ENCODE measurements around the gene SNORC. TPM values are rescaled to one million over a fixed set of nuclear protein-coding genes. Genes with fewer than 3 reads are reported as not detected.

Gene SNORC
- total RNA-seq, 2 experiments from 2014 or later = 0.13 to 1.4 TPM

DNA sequence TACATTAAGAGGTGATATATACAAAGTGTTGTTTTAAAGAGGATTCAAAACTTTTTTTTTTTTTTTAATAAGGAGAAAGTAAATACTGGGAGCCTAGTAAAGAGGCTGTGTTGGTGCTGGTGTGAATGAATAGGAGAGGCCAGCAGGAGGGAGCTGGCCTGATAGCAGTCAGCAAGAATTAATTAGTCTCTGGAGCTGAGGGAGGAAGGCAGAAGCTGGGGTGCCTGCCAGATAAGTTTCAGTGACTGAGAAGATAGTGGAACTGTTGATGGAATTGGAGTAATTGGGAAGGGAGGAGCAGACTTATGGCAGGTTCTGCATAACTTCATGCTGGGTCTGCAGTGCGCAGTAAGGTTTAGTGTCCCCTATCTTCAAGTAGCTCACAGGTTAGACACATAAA, 36.2 kb upstream of the SNORC start:
- H3K9me3 ChIP-seq (ENCODE audit: low read length) = no peaks in the 10 kb centered on the region
- POLR2A ChIA-PET = interaction anchor here (0.5 to 1.0 kb wide), 2 partner anchors 8 to 99 kb away, joined by 3 read pairs; no protein-coding TSS in a partner anchor
- TF ChIP-seq CTCF (conservative IDR thresholded peaks at IDR 0.05; ENCODE audit: low read length) (no peak), EZH2phosphoT487 (IDR thresholded peaks at IDR 0.05; ENCODE audit: borderline replicate concordance, low read depth, low read length) (no peak)
- BruUV-seq (replicated peaks) = no TSS peak
- no peaks in the 10 kb centered on the region; the same call in 1 of the 2 replicates for H3K79me2 ChIP-seq (ENCODE audit: insufficient read depth, low read depth, low read length)
- no peak overlapping the region for H3K27ac ChIP-seq (ENCODE audit: low read depth, low read length, poor library complexity, severe bottlenecking)
- H2AFZ ChIP-seq (ENCODE audit: low read length) = no peak overlapping the region
- no peaks in the 10 kb centered on the region for H4K20me1 ChIP-seq (ENCODE audit: insufficient read depth, low read length)
- H3K36me3 ChIP-seq (ENCODE audit: insufficient read depth, low read length) = peaks cover 68% of the 10 kb centered on the region
- peaks cover 22% of the 10 kb centered on the region for H3K4me1 ChIP-seq (ENCODE audit: insufficient read depth, low read length, poor library complexity, severe bottlenecking)
- no peaks in the 10 kb centered on the region for H3K9me2 ChIP-seq (ENCODE audit: insufficient read depth, low read length)
- DNase-seq (ENCODE audit: low spot score) = no peak
- CTCF ChIA-PET (ENCODE audit: unreplicated experiment) = no interaction called here
- H3K4me2 ChIP-seq (ENCODE audit: low read length) = no peak overlapping the region
- H3K4me3 ChIP-seq (ENCODE audit: low read depth, low read length, poor library complexity, severe bottlenecking) = no peak overlapping the region
- intact Hi-C loops (cut with micrococcal nuclease; ENCODE audit: unreplicated experiment) = no loop called here

DNA sequence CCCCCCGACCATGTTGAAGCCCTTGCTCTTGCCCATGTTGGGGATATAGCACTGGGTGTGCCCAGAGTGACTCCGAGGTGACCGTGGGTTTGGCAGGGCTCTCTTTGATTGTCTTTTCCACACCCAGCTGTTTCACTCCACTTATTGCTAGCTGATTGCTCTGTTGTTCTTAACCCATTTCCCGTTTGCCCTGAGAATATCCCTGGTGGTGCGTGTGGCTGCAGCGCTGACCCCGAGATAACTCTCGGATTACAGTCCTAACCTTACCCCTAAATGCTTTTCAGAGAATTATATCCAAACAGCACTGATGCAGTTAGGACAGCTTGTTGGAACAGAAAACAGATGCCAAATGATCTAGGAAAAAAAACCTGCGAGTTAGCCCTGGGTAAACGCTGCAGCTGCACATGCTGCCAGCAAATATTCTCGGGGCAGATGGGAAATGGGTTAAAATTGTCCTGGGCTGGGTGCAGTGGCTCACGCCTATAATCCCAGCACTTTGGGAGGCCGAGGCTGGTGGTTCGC, 34.3 kb upstream of the SNORC start:
- intact Hi-C loops (cut with micrococcal nuclease; ENCODE audit: unreplicated experiment) = no loop called here
- Histone ChIP-seq H3K4me2 (ENCODE audit: low read length) (no peak overlapping the region), H3K4me3 (ENCODE audit: low read depth, low read length, poor library complexity, severe bottlenecking) (no peak overlapping the region), H3K27ac (ENCODE audit: low read depth, low read length, poor library complexity, severe bottlenecking) (no peak overlapping the region), H3K9me3 (ENCODE audit: low read length) (no peaks in the 10 kb centered on the region), H4K20me1 (ENCODE audit: insufficient read depth, low read length) (no peaks in the 10 kb centered on the region), H3K4me1 (ENCODE audit: insufficient read depth, low read length, poor library complexity, severe bottlenecking) (peaks cover 39% of the 10 kb centered on the region), H3K36me3 (ENCODE audit: insufficient read depth, low read length) (peaks cover 76% of the 10 kb centered on the region), H2AFZ (ENCODE audit: low read length) (no peak overlapping the region), H3K9me2 (ENCODE audit: insufficient read depth, low read length) (no peaks in the 10 kb centered on the region), H3K79me2 (ENCODE audit: insufficient read depth, low read depth, low read length) (peaks cover 3% of the 10 kb centered on the region; the same call in 1 of the 2 replicates)
- TF ChIP-seq CTCF (conservative IDR thresholded peaks at IDR 0.05; ENCODE audit: low read length) (no peak), EZH2phosphoT487 (IDR thresholded peaks at IDR 0.05; ENCODE audit: borderline replicate concordance, low read depth, low read length) (no peak)
- ChIA-PET CTCF (ENCODE audit: unreplicated experiment) (no interaction called here), POLR2A (interaction anchor here (0.6 kb wide), 1 partner anchor 99 kb away, joined by 3 read pairs; no protein-coding TSS in a partner anchor)
- no peak for DNase-seq (ENCODE audit: low spot score)
- no TSS peak for BruUV-seq (replicated peaks)

GRCh38 chr2:232836934-232837333, 33.1 kb upstream of the SNORC start:
- Histone ChIP-seq H3K4me3 (ENCODE audit: low read depth, low read length, poor library complexity, severe bottlenecking) (no peak overlapping the region), H3K79me2 (ENCODE audit: insufficient read depth, low read depth, low read length) (peaks cover 3% of the 10 kb centered on the region; the same call in 1 of the 2 replicates), H2AFZ (ENCODE audit: low read length) (no peak overlapping the region), H3K9me3 (ENCODE audit: low read length) (no peaks in the 10 kb centered on the region), H4K20me1 (ENCODE audit: insufficient read depth, low read length) (no peaks in the 10 kb centered on the region), H3K36me3 (ENCODE audit: insufficient read depth, low read length) (peaks cover 75% of the 10 kb centered on the region), H3K9me2 (ENCODE audit: insufficient read depth, low read length) (no peaks in the 10 kb centered on the region), H3K4me2 (ENCODE audit: low read length) (no peak overlapping the region), H3K4me1 (ENCODE audit: insufficient read depth, low read length, poor library complexity, severe bottlenecking) (peaks cover 39% of the 10 kb centered on the region), H3K27ac (ENCODE audit: low read depth, low read length, poor library complexity, severe bottlenecking) (peak overlapping the region; percentile 2)
- intact Hi-C loops (cut with micrococcal nuclease; ENCODE audit: unreplicated experiment) = no loop called here
- TF ChIP-seq CTCF (conservative IDR thresholded peaks at IDR 0.05; ENCODE audit: low read length) (no peak), EZH2phosphoT487 (IDR thresholded peaks at IDR 0.05; ENCODE audit: borderline replicate concordance, low read depth, low read length) (no peak)
- ChIA-PET CTCF (ENCODE audit: unreplicated experiment) (no interaction called here), POLR2A (interaction anchor here (0.6 to 1.0 kb wide), 2 partner anchors 10 to 33 kb away, joined by 3 to 5 read pairs; no protein-coding TSS in a partner anchor)
- DNase-seq (ENCODE audit: low spot score) = no peak
- BruUV-seq (replicated peaks) = no TSS peak

Measured in OCI-LY7 (cell line).